HG02642 (cell line): Measurements from ENCODE around the gene PACRGL.

Experiments
- ATAC-seq: cut with Tn5 transposase; IDR thresholded peaks from one replicate; pipeline ENCODE4 v1.9.1; 2021; ENCODE audit warnings: mild to moderate bottlenecking; ENCODE audit not compliant: unreplicated experiment, poor library complexity

PACRGL gene

GRCh38 chr4:20700007-20700761, at the start of gene PACRGL:
Gene PACRGL, plus strand, starts transcription at chr4:20700458. Its CDS starts 4,024 bp downstream, at chr4:20704482.
- ATAC-seq = peak; percentile 100

DNA sequence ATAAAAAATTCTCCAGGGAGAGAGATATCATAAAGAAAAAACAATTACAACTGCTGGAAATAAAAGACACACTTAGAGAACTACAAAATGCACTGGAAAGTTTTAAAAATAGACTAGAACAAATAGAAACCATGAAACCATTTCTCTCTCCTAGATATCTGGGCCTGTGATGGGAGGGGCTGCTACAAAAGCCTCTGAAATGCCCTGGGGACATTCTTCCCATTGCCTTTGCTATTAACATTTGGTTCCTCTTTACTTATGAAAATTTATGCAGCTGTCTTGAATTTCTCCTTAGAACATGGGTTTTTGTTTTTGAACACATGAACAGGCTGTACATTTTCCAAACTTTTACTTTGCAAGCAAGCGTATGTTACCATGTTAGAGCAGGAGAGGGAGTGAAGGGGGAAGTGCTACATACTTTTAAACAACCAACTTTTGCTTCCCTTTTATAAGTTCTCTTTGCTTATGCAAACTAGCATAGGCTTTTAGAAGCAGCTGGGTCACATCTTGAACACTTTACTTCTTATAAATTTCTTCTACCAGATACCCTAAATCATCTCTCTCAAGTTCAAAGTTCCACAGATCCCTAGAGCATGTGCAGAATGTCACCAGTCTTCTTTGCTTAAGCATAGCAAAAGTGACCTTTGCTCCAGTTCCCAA, 47.9 kb upstream of the PACRGL start:
- ATAC-seq = no peak

DNA sequence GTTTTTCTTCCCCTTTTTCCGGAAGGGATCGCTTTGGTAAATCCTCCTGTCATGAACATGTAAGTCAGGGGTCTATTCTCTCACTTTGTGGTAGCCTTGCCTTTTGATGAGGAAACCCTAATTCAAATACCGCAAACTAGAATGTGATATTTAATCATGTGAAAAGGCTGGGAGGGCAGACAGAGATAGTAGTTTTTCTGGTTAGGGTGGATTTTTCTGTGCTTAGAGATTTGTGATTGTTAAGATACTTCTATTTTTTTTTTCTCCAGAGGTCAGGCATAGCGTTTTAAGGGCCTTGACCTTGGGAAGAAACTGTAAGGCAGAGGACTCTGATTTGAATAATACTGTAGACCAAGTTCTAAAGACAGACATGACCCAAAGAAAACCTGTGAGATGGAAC, 41.8 kb upstream of the PACRGL start:
- ATAC-seq = no peak

GRCh38 chr4:20662851-20663250, 37.4 kb upstream of the PACRGL start:
- ATAC-seq = no peak

- no peak for ATAC-seq
Measured at GRCh38 chr4:20666012-20666860, 34.0 kb upstream of the PACRGL start.

DNA sequence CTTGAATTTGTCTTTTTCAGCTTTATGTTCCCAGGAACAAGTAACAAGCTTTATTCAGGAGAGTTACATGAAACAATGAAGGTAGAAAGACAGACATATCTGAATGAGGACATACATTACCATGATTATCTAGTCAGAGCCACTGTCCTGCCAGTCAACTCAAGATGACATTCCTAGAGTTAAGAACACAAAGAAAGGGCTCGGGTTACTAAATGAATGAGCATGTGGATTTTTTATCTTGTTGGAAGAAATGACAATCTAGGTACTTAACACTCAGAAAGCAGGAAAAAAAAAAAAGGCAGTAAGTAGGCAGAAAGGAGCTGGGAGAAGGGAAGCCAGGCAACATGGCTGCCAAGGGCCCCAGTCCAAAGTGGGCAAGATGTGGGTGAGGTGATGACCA, 28.0 kb upstream of the PACRGL start:
- no peak for ATAC-seq

DNA sequence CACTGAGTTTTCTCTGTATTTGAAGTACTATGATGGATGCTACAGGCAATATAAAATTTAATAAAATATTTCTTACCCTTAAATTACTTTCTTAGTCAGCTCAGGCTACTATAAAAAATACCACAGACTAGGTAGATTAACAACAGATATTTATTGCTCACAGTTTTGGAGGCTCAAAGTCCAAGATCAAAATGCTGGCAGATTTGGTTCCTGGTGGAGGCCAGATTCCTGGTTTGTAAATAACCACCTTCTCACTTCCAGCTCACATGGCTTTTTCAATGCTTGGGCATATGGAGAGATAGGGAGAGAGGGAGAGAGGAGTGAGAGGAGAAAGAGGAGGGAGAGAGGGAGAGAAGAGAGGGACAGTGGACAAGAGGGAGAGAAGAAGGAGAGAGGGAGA, 24.5 kb upstream of the PACRGL start:
- no peak for ATAC-seq

DNA sequence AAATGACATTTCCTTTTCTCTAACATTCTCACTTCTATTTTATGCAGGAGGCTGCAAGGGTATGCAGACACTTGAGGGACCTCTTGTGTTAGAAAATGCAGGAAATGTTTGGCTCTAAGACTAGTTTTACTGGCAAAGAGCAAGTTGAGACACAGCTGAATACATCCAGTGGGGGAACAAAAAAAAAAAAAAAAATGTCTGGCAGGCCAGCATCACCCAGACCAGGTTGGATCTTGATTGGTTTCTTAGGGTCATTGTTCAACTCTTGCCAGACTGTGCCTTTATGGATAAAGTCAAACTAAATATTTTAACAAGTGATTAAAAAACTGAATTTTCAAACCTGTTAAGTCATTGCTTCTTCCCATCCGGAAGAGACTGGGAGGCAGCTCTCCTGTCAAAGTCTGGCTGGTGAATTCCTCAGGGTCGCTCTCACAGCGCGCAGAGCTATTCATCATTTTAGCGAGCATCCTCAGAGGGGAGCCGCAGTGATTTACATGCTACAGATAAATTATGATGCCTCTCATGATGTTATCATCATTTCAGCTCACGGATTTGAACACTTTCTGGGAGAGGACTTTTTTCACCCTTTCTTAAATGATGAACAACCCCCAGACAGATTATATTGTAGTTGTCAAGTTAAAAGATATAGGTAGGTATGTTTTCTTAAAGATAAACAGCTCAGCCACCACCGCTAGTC, 23.6 kb upstream of the PACRGL start:
- ATAC-seq = no peak

DNA sequence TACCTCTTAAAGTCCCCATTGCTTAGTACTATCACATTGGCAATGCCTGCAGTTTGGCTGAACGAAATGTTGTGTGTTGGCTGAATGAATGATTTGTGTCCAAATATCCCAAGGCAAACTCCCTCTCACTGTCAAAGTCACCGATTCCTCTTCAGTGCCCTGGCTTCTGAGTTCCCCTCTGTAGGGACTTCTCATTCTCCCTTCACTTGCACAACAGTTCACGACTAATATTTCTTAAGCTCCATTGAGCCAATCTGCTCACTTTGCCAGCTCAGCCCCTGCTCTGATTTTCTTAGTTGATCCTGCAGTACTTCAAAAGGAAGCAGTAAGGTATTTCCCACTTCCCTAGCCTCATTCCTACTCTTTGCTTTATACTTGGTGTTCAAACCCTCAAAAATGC, 21.9 kb upstream of the PACRGL start:
- no peak for ATAC-seq

- ATAC-seq = no peak
Measured at GRCh38 chr4:20679951-20680350, 20.3 kb upstream of the PACRGL start.

GRCh38 chr4:20680736-20681135, 19.5 kb upstream of the PACRGL start:
- no peak for ATAC-seq

- ATAC-seq = no peak
Measured at GRCh38 chr4:20681271-20681670, 19.0 kb upstream of the PACRGL start.

DNA sequence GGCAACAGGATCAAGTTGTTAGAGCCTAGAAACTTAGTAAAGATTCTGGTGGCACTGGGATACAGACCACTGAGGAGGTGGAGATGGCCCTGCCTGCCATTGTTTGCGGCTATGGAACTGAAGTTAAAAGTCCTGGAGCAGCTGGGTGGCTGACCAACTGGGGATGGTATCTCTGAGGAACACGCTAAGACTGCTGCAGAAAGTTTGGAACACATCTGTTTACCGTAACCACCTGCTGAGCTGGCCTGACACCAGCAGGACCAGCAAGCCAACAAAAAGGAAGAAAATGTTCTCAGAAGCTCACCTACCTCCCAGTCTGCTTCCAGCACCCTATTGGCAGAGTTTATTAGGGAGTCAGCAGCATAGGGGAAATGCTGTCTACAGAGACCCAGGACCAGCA, 17.4 kb upstream of the PACRGL start:
- ATAC-seq = no peak

DNA sequence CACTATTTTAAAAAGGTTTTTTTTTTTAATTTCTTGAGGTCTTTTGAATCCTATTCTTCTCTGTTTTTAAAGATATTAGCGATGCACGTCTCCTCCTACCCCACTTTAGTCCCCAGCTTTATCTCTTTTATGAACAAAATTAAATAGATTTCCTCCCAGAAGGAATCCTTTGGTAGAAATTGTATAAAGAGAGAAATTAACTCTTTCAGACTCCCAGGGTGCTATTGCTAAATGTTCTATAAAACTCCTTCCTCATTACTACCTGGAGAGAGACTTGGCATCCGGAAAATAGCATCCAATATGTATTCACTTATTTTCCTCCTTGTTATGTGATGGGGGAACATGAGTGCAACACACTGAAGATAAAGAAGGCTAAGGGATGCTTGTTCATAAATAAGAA, 16.5 kb upstream of the PACRGL start:
- no peak for ATAC-seq

- ATAC-seq = no peak
Measured at GRCh38 chr4:20684852-20685763, 15.2 kb upstream of the PACRGL start.

DNA sequence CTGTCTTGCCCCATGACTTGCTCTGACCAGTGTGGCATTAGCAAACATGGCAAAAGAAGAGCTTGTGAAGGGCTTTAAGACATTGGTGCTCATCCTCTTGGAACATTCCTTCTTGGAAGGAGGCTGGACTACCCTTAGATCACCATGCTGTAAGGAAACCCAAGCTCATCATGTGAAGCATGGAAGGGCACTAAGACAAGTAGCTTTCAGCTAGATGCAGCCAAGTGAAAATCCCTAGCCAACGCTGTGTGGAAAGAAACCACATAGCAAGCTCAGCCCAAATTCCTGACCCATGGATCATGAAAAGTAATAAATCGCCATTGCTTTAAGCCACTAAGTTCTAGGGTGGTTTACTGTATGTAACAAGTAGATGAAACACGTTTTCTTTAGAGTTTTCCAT, 12.4 kb upstream of the PACRGL start:
- no peak for ATAC-seq

DNA sequence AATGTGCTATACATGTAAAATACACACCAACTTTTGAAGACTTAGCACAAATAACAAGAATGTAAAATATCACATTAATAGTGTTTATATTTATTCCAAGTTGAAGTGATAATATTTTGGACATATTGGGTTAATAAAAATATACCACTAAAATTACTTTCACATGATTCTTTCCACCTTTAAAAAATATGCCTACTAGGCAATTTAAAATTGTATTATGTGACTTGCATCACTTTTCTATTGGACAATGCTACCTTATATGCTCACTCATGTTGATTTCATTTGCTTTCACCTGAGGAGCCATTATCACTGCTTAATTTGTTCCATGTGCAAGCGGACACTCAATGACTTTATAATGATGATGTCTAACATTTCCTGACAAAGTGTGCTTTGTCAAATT, 3.4 kb upstream of the PACRGL start:
- no peak for ATAC-seq

GRCh38 chr4:20698382-20698781, 1.9 kb upstream of the PACRGL start:
- no peak for ATAC-seq

DNA sequence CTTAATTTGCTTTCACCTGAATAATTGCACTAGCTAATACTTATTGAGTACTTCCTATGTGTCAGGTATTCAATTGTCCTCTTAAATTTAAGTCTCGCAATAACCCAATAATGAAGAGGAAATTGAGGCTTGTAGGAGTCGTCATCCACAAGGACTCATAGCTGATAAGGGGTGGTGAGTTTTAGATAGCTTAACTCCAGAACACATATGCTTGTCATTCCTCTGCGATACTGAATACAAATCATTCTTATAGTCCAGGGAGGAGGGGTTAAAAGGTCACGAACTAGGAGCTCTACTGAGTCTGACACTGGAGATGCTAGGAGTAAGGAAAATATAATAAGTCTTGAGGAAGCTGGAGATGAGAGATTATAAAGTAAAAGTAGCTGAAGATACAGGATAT, 1.4 kb upstream of the PACRGL start:
- ATAC-seq = no peak

DNA sequence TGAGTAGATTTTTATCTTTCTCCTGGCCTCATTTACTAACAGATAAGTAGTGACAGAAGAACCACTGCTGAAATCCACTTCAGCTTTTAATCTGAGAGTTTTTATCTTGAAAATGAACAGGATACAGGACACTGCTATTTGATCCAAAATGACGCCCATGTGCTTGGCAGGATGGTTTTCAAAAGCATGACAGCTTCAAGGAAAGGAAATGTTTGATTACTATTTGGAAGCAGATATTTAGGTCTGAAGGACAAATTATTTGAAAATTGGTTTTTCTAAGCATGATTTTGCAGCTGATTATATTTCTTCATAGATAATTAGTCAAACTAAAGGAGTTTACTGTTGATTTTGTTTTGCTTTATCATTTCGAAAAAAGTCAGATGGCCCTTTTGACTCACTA, 11.1 kb downstream of the PACRGL start:
- ATAC-seq = no peak
